ENCODE measurements around the gene CCDC14. TPM values are rescaled to one million over a fixed set of nuclear protein-coding genes. Genes with fewer than 3 reads are reported as not detected.
"Not testable (repeated sequence)": the region's sequence is repeated elsewhere in the genome, so short reads cannot be mapped to it uniquely, and the experiment has no call there.

The CCDC14 gene
- polyA plus RNA-seq, 1 experiment = 163 TPM

DNA sequence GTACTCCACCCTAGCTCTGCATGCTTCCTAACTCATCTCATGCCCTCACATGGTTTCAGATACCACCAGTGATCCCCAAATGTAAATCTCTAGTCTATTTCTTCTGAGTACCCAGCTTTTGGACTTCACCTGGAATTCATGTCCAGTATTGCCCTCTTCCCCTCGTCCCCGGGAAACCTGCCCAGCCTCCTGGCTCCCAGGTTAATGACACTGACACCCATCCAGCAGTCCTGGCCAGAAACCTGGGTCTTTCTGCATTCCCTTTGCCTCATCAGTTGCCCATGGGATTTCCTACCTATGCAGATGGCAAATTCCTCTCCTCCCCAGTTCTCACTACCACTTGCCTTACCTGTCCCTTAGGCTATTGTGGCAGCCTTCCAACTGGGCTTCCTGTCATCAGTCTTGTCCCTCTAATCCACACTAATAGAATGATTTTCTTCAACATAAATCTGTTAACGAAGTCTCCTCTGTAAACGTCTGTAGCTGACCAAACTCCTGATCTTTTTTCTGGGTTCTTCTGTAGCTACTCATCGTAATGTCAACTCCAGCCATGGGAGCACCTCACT lies 61.6 kb downstream of the CCDC14 start:
- ChIA-PET POLR2A (no interaction called here), CTCF (interaction anchor here (0.6 kb wide), 1 partner anchor 9 kb away, joined by 3 read pairs; no protein-coding TSS in a partner anchor)
- H3K4me3 ChIP-seq (ENCODE audit: low read depth, low read length) = no peak overlapping the region
- no peaks in the 10 kb centered on the region for H3K9me3 ChIP-seq (ENCODE audit: control insufficient read depth, insufficient read depth, low read length)
- no peak for DNase-seq (ENCODE audit: low read depth, low spot score)
- H3K27ac ChIP-seq (ENCODE audit: low read depth, low read length) = no peak overlapping the region
- TF ChIP-seq, protein P1, sequence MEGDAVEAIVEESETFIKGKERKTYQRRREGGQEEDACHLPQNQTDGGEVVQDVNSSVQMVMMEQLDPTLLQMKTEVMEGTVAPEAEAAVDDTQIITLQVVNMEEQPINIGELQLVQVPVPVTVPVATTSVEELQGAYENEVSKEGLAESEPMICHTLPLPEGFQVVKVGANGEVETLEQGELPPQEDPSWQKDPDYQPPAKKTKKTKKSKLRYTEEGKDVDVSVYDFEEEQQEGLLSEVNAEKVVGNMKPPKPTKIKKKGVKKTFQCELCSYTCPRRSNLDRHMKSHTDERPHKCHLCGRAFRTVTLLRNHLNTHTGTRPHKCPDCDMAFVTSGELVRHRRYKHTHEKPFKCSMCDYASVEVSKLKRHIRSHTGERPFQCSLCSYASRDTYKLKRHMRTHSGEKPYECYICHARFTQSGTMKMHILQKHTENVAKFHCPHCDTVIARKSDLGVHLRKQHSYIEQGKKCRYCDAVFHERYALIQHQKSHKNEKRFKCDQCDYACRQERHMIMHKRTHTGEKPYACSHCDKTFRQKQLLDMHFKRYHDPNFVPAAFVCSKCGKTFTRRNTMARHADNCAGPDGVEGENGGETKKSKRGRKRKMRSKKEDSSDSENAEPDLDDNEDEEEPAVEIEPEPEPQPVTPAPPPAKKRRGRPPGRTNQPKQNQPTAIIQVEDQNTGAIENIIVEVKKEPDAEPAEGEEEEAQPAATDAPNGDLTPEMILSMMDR (IDR thresholded peaks at IDR 0.05; ENCODE audit: low read depth, low read length) = no peak
- no peaks in the 10 kb centered on the region for H3K27me3 ChIP-seq (ENCODE audit: control insufficient read depth, insufficient read depth, low read length)

DNA sequence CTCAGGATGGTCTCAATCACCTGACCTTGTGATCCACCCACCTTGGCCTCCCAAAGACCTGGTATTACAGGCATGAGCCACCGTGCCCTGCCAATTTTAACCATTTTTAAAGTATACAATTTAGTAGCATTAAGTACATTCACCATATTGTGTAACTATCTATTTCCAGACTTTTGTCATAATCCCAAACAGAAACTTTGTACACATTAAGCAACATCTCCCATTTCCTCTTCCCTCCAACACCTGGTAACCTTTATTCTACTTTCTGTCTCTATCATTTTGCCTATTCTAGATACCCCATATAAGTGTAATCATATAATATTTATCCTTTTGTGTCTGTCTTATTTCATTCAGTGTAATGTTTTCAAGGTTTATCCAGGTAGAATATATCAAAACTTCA lies 68.0 kb downstream of the CCDC14 start:
- POLR2A ChIA-PET = no interaction called here
- no peak overlapping the region for H3K27ac ChIP-seq (ENCODE audit: low read depth, low read length)
- H3K27me3 ChIP-seq (ENCODE audit: control insufficient read depth, insufficient read depth, low read length) = no peaks in the 10 kb centered on the region
- TF ChIP-seq, protein P1 (IDR thresholded peaks at IDR 0.05; ENCODE audit: low read depth, low read length) = no peak
- no peak for DNase-seq (ENCODE audit: low read depth, low spot score)
- H3K9me3 ChIP-seq (ENCODE audit: control insufficient read depth, insufficient read depth, low read length) = peaks cover 6% of the 10 kb centered on the region
- CTCF ChIA-PET = no interaction called here
- H3K4me3 ChIP-seq (ENCODE audit: low read depth, low read length) = no peak overlapping the region

DNA sequence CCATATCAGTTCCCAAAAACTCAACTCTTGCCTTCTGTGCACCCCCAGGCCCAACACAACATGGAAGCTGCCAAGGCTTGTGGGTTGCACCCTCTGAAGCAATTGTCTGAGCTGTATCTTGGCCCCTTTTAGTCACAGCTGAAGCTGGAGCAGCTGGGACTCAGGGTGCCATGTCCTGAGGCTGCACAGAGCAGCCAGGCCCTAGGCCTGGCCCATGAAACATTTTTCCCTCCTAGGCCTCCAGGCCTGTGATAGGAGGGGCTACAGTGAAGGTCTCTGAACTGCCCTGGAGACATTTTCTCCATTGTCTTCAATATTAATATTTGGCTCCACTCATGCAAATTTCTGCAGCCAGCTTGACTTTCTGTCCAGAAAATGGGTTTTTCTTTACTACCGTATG lies 68.8 kb downstream of the CCDC14 start:
- Histone ChIP-seq H3K4me3 (ENCODE audit: low read depth, low read length) (no peak overlapping the region), H3K9me3 (ENCODE audit: control insufficient read depth, insufficient read depth, low read length) (peaks cover 6% of the 10 kb centered on the region), H3K27me3 (ENCODE audit: control insufficient read depth, insufficient read depth, low read length) (no peaks in the 10 kb centered on the region), H3K27ac (ENCODE audit: low read depth, low read length) (no peak overlapping the region)
- ChIA-PET POLR2A (no interaction called here), CTCF (no interaction called here)
- TF ChIP-seq, protein P1 (IDR thresholded peaks at IDR 0.05; ENCODE audit: low read depth, low read length) = no peak
- no peak for DNase-seq (ENCODE audit: low read depth, low spot score)

DNA sequence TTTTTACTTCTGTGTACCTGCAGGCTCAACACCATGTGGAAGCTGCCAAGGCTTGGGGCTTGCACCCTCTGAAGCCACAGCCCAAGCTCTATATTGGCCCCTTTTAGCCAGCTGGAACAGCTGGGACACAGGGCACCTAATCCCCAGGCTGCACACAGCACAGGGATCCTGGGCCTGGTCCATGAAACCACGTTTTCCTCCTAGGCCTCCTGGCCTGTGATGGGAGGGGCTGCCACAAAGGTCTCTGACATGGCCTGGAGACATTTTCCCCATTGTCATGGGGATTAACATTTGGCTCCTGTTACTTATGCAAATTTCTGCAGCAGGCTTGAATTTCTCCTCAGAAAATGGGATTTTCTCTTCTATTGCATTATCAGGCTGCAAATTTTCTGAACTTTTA lies 70.0 kb downstream of the CCDC14 start:
- POLR2A ChIA-PET; CTCF ChIA-PET; H3K9me3 ChIP-seq (ENCODE audit: control insufficient read depth, insufficient read depth, low read length); H3K4me3 ChIP-seq (ENCODE audit: low read depth, low read length); H3K27me3 ChIP-seq (ENCODE audit: control insufficient read depth, insufficient read depth, low read length); H3K27ac ChIP-seq (ENCODE audit: low read depth, low read length); DNase-seq (ENCODE audit: low read depth, low spot score): not testable (repeated sequence)

DNA sequence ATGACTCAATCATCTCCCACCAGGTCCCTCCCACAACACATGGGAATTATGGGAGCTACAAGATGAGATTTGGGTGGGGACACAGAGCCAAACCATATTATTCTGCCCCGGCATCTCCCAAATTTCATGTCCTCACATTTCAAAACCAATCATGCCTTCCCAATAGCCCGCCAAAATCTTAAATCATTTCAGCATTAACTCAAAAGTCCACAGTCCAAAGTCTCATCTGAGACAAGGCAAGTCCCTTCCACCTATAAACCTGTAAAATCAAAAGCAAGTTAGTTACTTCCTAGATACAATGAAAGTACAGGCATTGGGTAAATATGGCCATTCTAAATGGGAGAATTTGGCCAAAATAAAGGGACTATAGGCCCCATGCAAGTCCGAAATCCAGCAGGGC lies 70.9 kb downstream of the CCDC14 start:
- H3K9me3 ChIP-seq (ENCODE audit: control insufficient read depth, insufficient read depth, low read length); CTCF ChIA-PET; H3K27ac ChIP-seq (ENCODE audit: low read depth, low read length); H3K4me3 ChIP-seq (ENCODE audit: low read depth, low read length); DNase-seq (ENCODE audit: low read depth, low spot score); H3K27me3 ChIP-seq (ENCODE audit: control insufficient read depth, insufficient read depth, low read length); POLR2A ChIA-PET: not testable (repeated sequence)

DNA sequence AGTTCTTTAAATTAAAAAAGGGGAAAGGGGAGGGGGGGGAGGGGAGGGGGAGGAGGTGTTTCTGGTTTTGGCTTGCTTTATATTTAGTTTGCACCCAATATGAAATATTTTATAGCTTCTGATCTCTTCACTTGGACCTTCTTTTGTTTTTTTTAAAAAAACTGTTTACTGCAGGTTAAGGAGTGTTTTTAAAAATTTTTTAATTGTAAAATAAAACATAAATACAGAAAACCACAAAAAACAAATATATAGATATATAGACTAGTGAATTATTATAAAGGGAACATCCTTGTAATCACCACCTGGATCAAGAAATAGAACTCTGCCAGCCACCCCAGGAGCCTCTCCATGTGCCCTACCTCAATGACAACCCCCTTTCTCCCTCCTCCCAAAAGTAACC lies 76.0 kb downstream of the CCDC14 start:
- no peaks in the 10 kb centered on the region for H3K9me3 ChIP-seq (ENCODE audit: control insufficient read depth, insufficient read depth, low read length)
- no peak for DNase-seq (ENCODE audit: low read depth, low spot score)
- POLR2A ChIA-PET = interaction anchor here (0.6 kb wide), 1 partner anchor 1032 kb away, joined by 3 read pairs; no protein-coding TSS in a partner anchor
- H3K27ac ChIP-seq (ENCODE audit: low read depth, low read length) = no peak overlapping the region
- H3K4me3 ChIP-seq (ENCODE audit: low read depth, low read length) = peak overlapping the region; percentile 87
- CTCF ChIA-PET = interaction anchor here (0.7 kb wide), 1 partner anchor 41 kb away, joined by 4 read pairs; no protein-coding TSS in a partner anchor
- no peaks in the 10 kb centered on the region for H3K27me3 ChIP-seq (ENCODE audit: control insufficient read depth, insufficient read depth, low read length)
- TF ChIP-seq, protein P1 (IDR thresholded peaks at IDR 0.05; ENCODE audit: low read depth, low read length) = no peak

Measured in AG04450 (cell line).